Activated T-helper 1 cell treated with Interleukin-2 at 50 U/mL for 16 hours (primary cell): ENCODE measurements around the gene MUC20.
"Not testable (repeated sequence)": the region's sequence is repeated elsewhere in the genome, so short reads cannot be mapped to it uniquely, and the experiment has no call there.

Source experiments
- DNase-seq: peaks from one replicate; pipeline ENCODE4 v3.0.0-alpha.2; 2020; ENCODE audit warnings: low read depth

Gene MUC20

GRCh38 chr3:195711091-195711812, 9.5 kb upstream of the MUC20 start:
- not testable (repeated sequence) for DNase-seq

- DNase-seq, result no peak
Measured at GRCh38 chr3:195711813-195712534, 8.8 kb upstream of the MUC20 start.

- DNase-seq, result not testable (repeated sequence)
Measured at GRCh38 chr3:195712535-195712910, 8.3 kb upstream of the MUC20 start.

DNA sequence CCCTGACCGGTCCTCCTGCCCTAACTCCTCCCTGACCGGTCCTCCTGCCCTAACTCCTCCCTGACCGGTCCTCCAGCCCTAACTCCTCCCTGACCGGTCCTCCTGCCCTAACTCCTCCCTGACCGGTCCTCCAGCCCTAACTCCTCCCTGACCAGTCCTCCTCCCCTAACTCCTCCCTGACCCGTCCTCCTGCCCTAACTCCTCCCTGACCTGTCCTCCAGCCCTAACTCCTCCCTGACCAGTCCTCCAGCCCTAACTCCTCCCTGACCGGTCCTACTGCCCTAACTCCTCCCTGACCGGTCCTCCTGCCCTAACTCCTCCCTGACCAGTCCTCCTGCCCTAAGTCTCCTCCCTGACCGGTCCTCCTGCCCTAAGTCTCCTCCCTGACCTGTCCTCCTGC, 7.6 kb upstream of the MUC20 start:
- not testable (repeated sequence) for DNase-seq

GRCh38 chr3:195714380-195715011, 6.3 kb upstream of the MUC20 start:
- no peak for DNase-seq

- no peak for DNase-seq
Measured at GRCh38 chr3:195715134-195715533, 5.6 kb upstream of the MUC20 start.

GRCh38 chr3:195715583-195716266, 5.1 kb upstream of the MUC20 start:
- no peak for DNase-seq

GRCh38 chr3:195717416-195717815, 3.4 kb upstream of the MUC20 start:
- no peak for DNase-seq

- no peak for DNase-seq
Measured at GRCh38 chr3:195717852-195718476, 2.8 kb upstream of the MUC20 start.

DNA sequence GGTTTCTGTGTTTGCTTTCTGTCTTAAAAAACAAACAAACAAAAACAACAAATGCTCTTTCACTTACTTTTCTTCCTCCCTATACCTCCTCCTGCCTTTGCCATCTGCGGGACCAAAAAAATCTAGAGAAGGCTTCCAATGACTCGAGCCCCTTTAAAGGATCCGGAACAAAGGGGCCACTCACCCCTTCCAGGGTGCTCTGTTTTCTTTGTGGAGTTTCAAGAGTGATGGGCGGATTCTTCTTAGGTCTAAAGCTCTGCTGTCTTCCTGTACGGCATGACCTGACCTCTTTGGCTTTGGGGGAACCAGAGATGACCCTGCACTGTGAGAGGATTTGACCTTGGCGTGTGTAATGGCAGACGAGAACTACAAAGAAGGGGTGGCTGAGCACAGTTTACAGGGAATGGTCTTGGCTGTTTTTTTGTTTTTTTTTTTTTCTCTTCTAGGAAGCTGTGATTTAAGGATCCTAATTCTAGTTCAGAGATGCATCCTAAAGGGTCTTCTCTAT, 2.2 kb upstream of the MUC20 start:
- no peak for DNase-seq

DNA sequence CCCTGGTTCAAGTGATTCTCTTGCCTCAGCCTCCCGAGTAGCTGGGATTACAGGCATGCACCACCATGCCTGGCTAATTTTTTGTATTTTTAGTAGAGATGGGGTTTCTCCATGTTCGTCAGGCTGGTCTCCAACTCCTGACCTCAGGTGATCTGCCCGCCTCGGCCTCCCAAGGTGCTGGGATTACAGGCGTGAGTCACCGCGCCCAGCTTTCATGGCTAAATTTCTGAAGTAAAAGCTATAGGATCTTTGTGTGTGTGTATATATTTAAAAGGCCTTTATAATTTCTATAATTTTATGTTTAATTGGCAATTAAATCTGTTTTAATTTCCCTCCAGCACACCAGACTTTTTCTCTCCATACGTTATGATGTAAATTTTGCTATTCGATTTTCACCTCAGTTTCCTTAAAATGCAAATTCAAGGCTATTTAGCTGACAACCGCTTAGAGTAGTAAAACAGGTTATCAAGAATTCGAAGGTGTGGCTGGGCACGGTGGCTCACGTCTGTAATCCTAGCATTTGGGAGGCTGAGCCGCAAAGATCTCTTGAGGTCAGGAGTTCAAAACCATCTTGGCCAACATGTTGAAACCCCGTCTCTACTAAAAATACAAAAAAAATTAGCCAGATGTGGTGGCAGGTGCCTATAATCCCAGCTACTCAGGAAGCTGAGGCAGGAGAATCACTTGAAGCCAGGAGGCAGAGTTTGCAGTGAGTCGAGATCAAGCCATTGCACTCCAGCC, 1.1 kb upstream of the MUC20 start:
- DNase-seq, result not testable (repeated sequence)

GRCh38 chr3:195722139-195722995, 1.6 kb downstream of the MUC20 start:
- not testable (repeated sequence) for DNase-seq

GRCh38 chr3:195722996-195723345, 2.2 kb downstream of the MUC20 start:
- DNase-seq, result not testable (repeated sequence)

- DNase-seq, result not testable (repeated sequence)
Measured at GRCh38 chr3:195724363-195724762, 3.6 kb downstream of the MUC20 start.

DNA sequence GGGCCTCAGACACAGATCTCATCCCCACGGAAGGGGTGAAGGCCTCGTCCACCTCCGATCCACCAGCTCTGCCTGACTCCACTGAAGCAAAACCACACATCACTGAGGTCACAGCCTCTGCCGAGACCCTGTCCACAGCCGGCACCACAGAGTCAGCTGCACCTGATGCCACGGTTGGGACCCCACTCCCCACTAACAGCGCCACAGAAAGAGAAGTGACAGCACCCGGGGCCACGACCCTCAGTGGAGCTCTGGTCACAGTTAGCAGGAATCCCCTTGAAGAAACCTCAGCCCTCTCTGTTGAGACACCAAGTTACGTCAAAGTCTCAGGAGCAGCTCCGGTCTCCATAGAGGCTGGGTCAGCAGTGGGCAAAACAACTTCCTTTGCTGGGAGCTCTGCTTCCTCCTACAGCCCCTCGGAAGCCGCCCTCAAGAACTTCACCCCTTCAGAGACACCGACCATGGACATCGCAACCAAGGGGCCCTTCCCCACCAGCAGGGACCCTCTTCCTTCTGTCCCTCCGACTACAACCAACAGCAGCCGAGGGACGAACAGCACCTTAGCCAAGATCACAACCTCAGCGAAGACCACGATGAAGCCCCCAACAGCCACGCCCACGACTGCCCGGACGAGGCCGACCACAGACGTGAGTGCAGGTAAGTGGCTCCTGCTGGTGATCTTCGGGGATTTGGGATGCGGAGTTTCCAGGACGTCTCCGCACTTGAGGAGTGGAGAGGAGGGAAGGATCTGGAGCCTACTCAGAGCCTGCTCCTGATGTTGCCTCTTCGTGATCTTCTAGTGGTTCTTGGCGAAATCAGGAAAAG, 5.3 kb downstream of the MUC20 start:
- DNase-seq, result not testable (repeated sequence)

DNA sequence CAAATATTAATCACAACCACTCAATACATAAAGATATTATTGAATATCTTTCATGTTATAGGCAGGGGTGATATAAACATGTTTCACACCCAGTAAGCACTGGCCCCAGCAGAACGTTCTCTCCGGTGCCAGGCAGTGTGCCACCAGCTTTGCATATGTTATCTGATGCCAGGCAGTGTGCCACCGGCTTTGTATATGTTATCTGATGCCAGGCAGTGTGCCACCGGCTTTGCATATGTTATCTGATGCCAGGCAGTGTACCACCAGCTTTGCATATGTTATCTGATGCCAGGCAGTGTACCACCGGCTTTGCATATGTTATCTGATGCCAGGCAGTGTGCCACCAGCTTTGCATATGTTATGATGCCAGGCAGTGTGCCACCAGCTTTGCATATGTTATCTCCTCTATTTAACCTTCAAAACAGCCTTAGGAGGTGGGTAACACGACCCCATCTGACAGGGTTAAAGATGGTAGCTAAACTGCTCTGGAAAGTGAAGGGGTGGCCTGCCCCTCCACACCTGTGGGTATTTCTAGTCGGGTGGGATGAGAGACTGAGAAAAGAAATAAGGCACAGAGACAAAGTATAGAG, 6.9 kb downstream of the MUC20 start:
- DNase-seq, result no peak

- not testable (repeated sequence) for DNase-seq
Measured at GRCh38 chr3:195728789-195729188, 8.0 kb downstream of the MUC20 start.

- no peak for DNase-seq
Measured at GRCh38 chr3:195729476-195730251, 8.9 kb downstream of the MUC20 start.
